HG03066 (cell line): ENCODE results near the gene RPS6KA1.
A peak's percentile ranks its signal among the peaks of the same experiment; 100 is the strongest.
"Not testable (repeated sequence)": the region's sequence is repeated elsewhere in the genome, so short reads cannot be mapped to it uniquely, and the experiment has no call there.

Source experiments
- ATAC-seq: cut with Tn5 transposase; IDR thresholded peaks from one replicate; pipeline ENCODE4 v1.9.1; 2021; ENCODE audit warnings: low read depth; ENCODE audit not compliant: unreplicated experiment

RPS6KA1 gene

GRCh38 chr1:26529655-26530409 is at the start of gene RPS6KA1:
RPS6KA1 (plus strand) TSS chr1:26529761; CDS start chr1:26529921, 160 bp downstream.
- ATAC-seq: peak; percentile 78

GRCh38 chr1:26482921-26483320 is 46.6 kb upstream of the RPS6KA1 start:
- no peak for ATAC-seq

DNA sequence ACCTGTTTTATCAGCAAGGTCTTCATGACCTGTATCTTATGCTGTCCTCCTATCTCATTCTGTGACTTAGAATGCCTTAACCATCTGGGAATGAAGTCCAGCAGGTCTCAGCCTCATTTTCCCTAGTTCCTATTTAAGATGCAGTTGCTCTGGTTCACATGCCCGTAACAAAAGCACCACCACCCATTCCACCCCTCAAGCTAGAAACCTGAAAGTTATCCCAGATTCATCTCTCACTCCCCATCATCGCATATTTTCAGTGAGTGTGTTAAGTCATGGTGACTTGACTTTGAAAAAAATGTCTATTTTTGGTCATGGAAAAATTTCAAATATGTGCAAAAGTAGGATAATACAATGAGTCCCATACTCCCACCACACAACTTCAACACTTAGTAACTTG is 45.6 kb upstream of the RPS6KA1 start:
- ATAC-seq: no peak

DNA sequence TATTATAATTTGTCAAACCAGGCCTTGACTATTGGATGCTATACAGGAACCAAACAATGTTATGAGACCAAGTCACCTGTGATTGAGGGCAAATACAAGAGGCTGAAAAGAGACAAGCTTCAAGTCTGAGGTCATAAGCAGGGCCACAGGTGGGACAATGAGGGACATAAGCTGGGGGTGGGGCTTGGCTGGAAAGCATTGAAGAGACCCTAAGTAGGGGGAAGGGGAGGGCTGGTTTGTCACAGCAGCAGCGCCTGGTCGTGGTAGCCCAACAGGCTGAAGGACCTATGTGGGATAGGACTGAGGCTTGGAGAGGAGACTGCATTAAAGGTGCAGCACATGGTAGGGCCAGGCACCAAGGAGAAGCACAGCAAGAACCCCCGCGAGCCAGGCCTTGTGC is 39.4 kb upstream of the RPS6KA1 start:
- no peak for ATAC-seq

- no peak for ATAC-seq
Observed at GRCh38 chr1:26493267-26493666, 36.3 kb upstream of the RPS6KA1 start.

DNA sequence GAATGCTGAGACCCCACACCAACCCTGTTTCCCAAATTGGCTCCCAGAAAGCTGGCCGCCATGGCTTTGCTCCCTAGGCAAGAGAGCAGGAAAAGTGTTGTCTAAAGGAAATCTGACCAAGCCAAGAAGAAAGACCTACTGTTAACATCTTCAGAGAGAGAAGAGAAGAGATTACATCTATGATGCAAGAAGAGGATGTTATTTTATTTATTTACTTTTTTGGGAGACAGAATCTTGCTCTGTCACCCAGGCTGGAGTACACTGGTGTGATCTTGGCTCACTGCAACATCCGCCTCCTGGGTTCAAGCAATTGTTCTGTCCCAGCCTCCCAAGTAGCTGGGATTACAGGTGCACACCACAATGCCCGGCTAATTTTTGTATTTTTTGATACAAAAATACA is 35.6 kb upstream of the RPS6KA1 start:
- ATAC-seq: no peak

GRCh38 chr1:26496861-26497260 is 32.7 kb upstream of the RPS6KA1 start:
- ATAC-seq: no peak

- ATAC-seq: no peak
Observed at GRCh38 chr1:26498894-26499293, 30.7 kb upstream of the RPS6KA1 start.

DNA sequence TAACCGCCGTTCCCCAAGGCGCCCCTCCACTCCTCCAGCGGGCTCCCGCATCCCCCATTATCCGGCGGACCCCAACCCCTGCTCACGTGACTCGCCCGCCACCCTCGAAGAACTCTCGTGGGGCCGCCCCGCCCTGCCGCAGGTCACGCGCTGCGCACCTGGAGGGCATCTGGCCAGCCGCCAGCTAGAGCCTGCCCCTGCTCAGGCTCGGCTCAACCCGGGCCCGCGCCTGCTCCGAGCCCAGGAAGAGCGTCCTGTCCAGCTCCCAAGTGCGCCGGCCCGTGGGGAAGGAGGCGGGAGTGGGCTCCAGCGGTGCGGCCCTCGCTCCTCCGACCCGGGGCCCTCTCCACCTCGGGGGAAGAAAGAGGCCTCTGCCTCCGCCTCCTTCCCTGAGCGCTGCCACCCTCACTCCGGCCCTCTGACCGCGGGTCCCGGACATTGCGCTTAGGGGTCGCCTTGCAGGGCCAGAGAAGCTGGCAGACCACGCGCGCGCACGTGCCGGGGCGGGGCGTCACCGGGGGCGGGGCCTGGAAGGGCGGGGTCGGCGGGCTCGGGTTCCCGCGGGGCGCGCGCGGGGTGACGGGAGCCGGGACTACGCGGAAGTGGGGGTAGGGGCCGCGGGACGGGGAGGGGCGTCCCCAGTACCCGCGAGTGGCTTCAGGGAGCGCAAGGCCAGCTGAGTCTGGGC is 28.9 kb upstream of the RPS6KA1 start:
- peak; percentile 58 for ATAC-seq

- not testable (repeated sequence) for ATAC-seq
Observed at GRCh38 chr1:26510711-26511110, 18.9 kb upstream of the RPS6KA1 start.

DNA sequence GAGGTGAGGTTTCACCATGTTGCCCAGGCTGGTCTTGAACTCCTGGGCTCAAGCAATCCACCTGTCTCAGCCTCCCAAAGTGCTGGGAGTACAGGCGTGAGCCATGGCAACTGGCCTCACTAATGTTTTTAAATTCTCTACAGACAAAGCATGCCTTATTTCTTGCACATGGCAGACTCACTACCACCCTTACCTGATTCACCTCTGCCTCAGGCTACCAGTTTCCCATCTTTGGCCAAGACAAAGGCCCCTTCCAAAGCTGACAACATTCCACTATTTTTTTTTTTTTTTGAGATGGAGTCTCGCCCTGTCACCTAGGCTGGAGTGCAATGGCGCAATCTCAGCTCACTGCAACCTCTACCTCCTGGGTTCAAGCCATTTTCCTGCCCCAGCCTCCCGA is 13.7 kb upstream of the RPS6KA1 start:
- ATAC-seq: not testable (repeated sequence)

GRCh38 chr1:26516987-26517765 is 12.4 kb upstream of the RPS6KA1 start:
- no peak for ATAC-seq

- ATAC-seq: no peak
Observed at GRCh38 chr1:26517766-26518049, 11.9 kb upstream of the RPS6KA1 start.

DNA sequence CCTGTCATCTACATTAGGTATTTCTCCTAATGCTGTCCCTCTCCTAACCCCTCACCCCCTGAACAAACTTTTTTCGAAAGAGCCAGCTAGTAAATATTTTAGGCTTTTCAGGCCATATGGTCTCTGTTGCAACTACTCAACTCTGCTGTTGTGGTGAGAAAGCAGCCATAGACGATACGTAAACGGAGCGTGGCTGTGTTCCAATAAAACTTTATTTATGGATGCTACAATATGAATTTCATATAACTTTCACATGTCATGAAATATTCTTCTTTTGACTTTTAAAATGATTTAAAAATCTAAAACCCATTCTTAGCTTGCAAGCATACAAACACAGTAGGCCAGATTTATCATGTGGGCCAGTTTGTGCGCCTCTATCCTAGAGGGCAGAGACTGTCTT is 11.2 kb upstream of the RPS6KA1 start:
- ATAC-seq: no peak

DNA sequence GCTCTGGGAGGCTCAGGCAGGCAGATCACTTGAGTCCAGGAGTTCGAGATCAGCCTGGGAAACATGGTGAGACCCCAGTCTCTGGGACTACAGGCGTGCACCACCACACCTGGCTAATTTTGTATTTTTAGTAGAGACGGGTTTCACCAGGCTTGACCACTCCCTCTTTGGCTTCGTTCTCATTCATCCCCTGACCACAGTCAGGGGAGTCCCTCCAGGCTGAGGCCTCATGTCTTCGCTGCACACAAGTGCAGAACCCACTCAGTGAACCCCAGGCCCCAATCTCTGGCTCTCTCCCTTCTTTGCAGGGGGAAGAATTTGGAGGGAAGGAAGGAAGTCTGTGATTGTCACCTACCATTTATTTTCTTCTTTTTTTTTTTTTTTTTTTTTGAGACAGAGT is 9.2 kb upstream of the RPS6KA1 start:
- ATAC-seq: no peak

- ATAC-seq: no peak
Observed at GRCh38 chr1:26521669-26522030, 7.9 kb upstream of the RPS6KA1 start.

- no peak for ATAC-seq
Observed at GRCh38 chr1:26522073-26522472, 7.5 kb upstream of the RPS6KA1 start.

DNA sequence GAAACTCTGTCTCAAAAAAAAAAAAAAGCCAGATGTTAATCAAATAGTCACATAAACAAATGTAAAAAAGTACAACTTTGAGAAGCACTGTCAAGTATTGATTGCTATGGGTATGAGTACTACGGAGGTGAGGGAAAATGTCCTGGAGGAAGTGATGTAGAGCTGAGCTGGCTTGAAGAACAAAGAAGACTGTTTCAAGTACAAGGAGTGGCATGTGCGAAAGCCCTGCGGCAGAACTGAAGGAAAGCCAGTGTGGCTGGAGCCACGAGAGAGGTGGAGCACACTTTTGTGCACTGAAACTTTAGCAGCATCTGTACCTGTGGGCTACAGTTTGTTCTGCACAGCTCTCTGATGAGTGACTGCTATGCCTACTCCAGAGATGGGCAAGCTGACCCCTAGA is 5.4 kb upstream of the RPS6KA1 start:
- ATAC-seq: no peak

GRCh38 chr1:26526287-26526686 is 3.3 kb upstream of the RPS6KA1 start:
- no peak for ATAC-seq

DNA sequence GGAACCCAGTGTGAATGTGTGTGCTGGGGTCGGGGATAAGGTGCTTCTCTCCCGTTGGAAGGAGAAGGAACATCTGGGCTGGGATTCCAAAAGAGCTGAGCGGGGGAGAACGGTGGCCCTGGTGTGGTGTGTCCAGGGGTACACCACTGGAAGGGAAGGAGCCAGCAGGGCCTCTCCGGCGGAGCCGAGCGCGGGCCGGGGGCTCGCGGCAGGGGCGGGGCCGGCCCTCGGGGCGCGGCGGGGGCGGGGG is 231 bp upstream of the RPS6KA1 start:
- ATAC-seq: no peak

GRCh38 chr1:26530410-26530894 is 891 bp downstream of the RPS6KA1 start:
- ATAC-seq: no peak
